GM21825 (cell line): ENCODE data around the gene ACOT6.
"Not testable (repeated sequence)": the region's sequence is repeated elsewhere in the genome, so short reads cannot be mapped to it uniquely, and the experiment has no call there.

Experiments used
- ATAC-seq: cut with Tn5 transposase; IDR thresholded peaks from one replicate; pipeline ENCODE4 v1.9.1; 2021; ENCODE audit warnings: mild to moderate bottlenecking, moderate library complexity; ENCODE audit not compliant: unreplicated experiment

ACOT6 gene

GRCh38 chr14:73594491-73594890 is 17.8 kb upstream of the ACOT6 start:
- ATAC-seq, result no peak

GRCh38 chr14:73599499-73599898 is 12.8 kb upstream of the ACOT6 start:
- ATAC-seq, result no peak

- ATAC-seq, result no peak
Observed at GRCh38 chr14:73602994-73603393, 9.3 kb upstream of the ACOT6 start.

GRCh38 chr14:73606271-73606670 is 6.0 kb upstream of the ACOT6 start:
- ATAC-seq, result no peak

GRCh38 chr14:73607241-73607640 is 5.1 kb upstream of the ACOT6 start:
- no peak for ATAC-seq

GRCh38 chr14:73610687-73611086 is 1.6 kb upstream of the ACOT6 start:
- ATAC-seq, result no peak

- ATAC-seq, result no peak
Observed at GRCh38 chr14:73613046-73613383, 698 bp downstream of the ACOT6 start.

GRCh38 chr14:73613419-73613963 is 1.2 kb downstream of the ACOT6 start:
- ATAC-seq, result no peak

- no peak for ATAC-seq
Observed at GRCh38 chr14:73616831-73617230, 4.5 kb downstream of the ACOT6 start.

GRCh38 chr14:73619524-73619923 is 7.2 kb downstream of the ACOT6 start:
- ATAC-seq, result no peak

- no peak for ATAC-seq
Observed at GRCh38 chr14:73620268-73620667, 8.0 kb downstream of the ACOT6 start.

GRCh38 chr14:73623504-73624054 is 11.3 kb downstream of the ACOT6 start:
- no peak for ATAC-seq

GRCh38 chr14:73625706-73626105 is 13.4 kb downstream of the ACOT6 start:
- no peak for ATAC-seq

- no peak for ATAC-seq
Observed at GRCh38 chr14:73627151-73627558, 14.8 kb downstream of the ACOT6 start.

GRCh38 chr14:73630009-73630780 is 17.9 kb downstream of the ACOT6 start:
- no peak for ATAC-seq

GRCh38 chr14:73633116-73634010 is 21.0 kb downstream of the ACOT6 start:
- ATAC-seq, result no peak

GRCh38 chr14:73634011-73634833 is 21.9 kb downstream of the ACOT6 start:
- ATAC-seq, result no peak

- ATAC-seq, result not testable (repeated sequence)
Observed at GRCh38 chr14:73636355-73636754, 24.0 kb downstream of the ACOT6 start.

- no peak for ATAC-seq
Observed at GRCh38 chr14:73637830-73638229, 25.5 kb downstream of the ACOT6 start.

- ATAC-seq, result no peak
Observed at GRCh38 chr14:73640796-73641365, 28.6 kb downstream of the ACOT6 start.
